HUDEP-2 (cell line): ENCODE results near the gene PDGFB.
"Not testable (repeated sequence)": the region's sequence is repeated elsewhere in the genome, so short reads cannot be mapped to it uniquely, and the experiment has no call there.

ENCODE experiments used
- DNase-seq, 76 experiments: peaks; one replicate each; lab custom pipeline; 2025; ENCODE audit not compliant: unreplicated experiment in 76 of 76; lab: John Stamatoyannopoulos, UW

The PDGFB gene

DNA sequence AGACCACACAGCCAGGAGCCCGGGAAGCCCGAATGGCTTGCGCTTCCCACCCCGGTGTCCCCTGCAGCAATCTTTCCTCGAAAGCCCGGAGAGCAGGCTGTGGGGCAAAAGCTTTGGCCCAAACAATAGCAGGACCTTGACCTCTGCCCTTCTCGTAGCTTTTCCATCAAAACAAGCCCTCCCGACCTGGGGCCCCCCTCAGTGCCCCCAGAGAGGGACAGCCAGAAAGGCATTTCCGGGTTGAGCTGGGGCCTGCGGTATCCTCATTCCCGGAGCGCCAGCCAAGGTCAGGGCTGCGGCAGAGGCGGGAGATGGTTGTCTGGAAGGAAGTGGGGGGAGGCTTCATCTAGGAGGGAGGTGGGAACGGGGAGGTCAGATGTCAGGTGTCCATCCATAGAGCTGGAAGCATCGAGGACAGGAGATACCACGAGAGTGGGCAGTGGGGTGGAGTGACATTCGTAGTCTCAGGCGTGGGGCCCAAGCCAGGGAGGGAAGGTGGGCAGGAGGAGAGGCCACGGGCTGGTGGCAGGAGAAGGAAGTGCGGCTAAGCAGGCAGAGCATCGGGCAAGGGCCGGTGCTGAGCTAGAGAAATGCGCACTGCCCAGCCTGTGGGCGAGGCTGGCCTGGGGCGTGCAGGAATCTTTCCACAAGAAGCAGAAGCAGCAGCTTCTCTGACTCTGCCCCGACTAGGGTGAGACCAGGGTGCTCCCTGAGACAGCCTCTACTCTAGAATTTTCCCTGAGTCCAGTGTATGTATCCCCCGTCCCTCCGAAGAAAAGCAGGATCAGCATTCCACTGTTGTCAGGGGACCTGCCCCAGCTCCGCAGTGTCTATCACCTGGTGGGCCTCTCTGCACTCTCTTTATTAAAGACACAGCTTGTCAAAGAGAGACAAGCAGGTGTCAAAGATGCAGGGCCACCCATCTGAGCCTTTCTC lies 14.3 kb downstream of the PDGFB start:
- no peak for DNase-seq

DNA sequence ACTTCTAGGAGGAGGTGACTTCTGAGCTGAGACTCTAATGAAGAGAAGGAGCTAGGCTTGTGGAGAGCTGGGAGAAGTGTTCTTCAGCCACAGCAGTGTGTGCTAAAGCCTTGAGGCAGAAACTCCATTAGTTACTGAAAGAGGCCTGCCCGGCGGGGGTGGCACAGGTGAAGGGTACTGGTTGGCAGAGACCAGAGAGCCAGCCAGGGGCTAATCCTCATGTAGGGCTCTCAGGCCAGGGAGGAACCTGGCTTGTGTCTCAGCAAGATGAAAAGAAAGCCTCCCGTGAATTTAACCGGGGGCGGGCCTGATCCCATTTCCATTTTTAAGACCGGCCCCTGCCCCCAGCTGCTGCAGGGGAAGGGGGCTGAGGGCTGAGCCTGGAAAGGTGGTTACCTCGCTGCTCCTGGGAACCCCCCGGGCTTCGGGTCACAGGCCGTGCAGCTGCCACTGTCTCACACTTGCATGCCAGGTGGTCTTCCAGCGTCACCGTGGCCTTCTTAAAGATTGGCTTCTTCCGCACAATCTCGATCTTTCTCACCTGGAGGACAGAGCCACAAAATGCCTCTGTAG lies 15.0 kb downstream of the PDGFB start:
- DNase-seq: no peak

GRCh38 chr22:39229075-39229474 lies 15.7 kb downstream of the PDGFB start:
- no peak for DNase-seq

GRCh38 chr22:39227542-39228272 lies 17.1 kb downstream of the PDGFB start:
- no peak for DNase-seq

GRCh38 chr22:39226353-39226752 lies 18.4 kb downstream of the PDGFB start:
- no peak for DNase-seq

DNA sequence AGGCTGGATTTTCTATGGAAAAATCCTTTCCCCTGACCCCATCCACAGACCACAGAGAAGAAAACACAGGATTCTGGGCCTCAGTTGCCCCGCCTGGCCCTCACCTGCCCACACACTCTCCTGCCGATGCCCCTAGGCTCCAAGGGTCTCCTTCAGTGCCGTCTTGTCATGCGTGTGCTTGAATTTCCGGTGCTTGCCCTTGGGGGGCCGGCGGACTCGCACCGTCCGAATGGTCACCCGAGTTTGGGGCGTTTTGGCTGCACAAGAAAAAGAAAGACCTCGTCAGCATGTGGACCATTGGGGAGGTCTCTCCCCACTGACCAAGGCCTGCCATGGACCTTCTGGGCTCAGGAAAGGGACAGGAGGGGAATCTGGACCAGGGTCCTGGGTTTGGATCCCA lies 19.2 kb downstream of the PDGFB start:
- DNase-seq: no peak

DNA sequence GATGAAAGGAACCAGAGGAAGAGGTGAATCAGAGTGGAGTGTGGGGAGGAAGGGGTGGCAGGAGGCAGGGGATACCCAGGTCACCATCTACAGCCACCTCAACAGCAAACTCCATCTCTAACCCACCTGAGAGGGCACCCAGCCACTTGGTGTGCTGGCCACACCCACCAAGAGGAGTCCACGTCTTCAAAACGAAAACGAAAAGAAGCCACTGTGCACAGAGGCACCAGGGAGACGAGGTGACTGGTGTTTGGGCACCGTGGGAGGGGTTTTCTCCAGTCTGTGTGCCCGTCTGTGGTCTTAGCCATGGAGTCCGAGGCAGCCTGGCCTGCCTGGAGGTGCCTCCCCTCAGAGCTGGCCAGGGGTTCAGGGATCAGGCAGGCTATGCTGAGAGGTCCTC lies 20.2 kb downstream of the PDGFB start:
- no peak for DNase-seq

- DNase-seq: no peak
Measured at GRCh38 chr22:39223091-39223710, 21.6 kb downstream of the PDGFB start.

GRCh38 chr22:39221999-39222686 lies 22.6 kb downstream of the PDGFB start:
- no peak for DNase-seq

DNA sequence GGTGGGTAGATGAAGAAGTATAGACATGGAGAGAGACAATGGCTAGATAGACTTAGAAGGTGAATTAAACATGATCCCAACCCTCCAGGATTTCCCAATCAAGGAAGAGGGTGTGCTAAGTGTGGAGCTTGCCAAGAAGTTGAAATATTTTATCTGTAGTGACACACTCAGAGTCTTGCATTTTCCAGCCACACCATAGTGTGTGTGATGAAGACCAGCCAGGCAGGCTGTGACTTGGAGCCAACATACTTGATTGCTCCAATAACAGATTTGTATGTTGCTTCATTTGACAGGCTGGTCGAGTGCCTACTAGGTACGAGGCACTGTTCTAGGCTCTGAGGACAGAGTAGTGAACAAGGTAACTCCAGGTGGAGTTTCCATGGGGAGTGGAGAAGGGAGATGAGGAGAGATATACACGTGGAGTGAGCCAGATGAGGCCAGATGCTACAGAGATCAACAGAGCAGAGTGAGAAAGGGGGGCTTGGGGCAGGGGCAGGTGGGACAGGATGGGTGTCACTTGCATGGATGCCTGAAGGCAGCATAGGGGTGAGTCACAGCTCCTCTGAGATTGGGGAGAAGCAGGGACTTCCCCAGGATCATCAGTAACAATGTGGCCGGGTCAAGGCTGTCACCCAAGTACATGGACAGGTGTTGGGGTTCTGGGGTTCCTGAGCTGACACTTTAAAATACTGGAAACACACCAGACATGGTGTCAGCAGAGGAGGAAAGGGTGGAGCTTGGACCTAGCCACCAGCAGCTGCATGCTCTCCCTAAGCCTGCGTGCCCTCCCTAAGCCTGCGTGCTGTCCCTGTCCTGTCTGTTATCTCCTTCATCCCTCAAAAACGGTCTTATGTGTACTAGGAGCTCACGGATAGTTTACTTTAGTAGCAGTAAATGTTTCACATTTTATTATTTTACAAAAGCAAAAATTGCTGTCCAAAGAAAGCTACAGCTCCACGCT lies 23.6 kb downstream of the PDGFB start:
- DNase-seq: no peak

GRCh38 chr22:39220450-39220849 lies 24.3 kb downstream of the PDGFB start:
- DNase-seq: no peak

- no peak for DNase-seq
Measured at GRCh38 chr22:39219071-39220039, 25.4 kb downstream of the PDGFB start.

DNA sequence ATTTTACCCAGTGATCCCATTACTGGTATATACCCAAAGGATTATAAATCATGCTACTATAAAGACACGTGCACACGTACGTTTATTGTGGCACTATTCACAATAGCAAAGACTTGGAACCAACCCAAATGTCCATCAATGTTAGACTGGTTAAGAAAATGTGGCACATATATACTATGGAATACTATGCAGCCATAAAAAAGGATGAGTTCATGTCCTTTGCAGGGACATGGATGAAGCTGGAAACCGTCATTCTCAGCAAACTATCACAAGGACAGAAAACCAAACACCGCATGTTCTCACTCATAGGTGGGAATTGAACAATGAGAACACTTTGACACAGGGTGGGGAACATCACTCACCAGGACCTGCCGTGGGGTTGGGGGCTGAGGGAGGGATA lies 26.4 kb downstream of the PDGFB start:
- DNase-seq: not testable (repeated sequence)

- DNase-seq: no peak
Measured at GRCh38 chr22:39216143-39216490, 28.7 kb downstream of the PDGFB start.

GRCh38 chr22:39215426-39216142 lies 29.2 kb downstream of the PDGFB start:
- DNase-seq: no peak

DNA sequence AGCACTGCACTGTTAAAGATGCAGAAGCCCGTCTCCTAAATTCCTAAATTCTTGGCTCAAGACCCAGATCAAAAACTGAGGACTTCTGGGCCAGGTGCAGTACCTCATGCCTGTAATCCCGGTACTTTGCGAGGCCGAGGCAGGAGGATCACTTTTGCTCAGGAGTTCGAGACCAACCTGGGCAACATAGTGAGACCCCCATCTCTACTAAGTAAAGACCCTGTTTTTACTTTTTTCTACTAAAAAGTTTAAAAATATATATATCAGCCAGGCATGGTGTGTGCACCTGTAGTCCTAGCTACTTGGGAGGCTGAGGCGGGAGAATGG lies 29.7 kb downstream of the PDGFB start:
- DNase-seq: no peak

DNA sequence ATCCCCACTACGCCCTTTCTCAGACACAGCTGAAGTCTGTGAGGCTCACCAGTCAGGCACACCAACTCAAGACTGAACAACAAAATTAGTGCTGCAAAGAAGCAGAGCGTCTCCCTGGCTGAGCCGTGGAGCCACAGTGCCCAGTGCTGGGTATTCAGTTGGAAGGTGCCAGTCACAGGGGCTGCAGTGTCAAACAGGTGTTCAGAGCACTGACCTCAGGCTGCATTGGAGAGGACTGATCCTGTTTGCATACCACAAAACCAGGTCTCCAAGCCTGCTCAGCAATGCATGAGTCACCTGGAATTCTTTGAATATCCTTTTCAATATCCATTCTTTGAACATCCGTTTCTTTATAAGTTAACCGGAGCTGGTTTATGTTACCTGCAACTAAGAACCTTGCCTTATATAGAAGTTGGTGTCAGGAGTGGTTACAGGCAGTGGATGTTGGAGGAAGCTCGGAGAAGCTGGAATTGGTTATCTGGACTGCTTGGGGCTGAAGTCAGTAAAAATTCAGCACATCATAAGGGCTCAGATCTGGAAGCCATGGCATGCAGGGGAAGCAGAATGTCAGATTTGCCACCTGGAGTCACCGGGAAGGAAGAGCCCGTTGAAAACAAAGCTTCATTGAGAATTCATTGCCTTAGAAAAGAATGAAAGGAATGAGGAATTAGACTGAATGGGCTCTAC lies 30.3 kb downstream of the PDGFB start:
- DNase-seq: no peak
